HepG2 (cell line): ENCODE measurements around the gene OR6S1. TPM values are rescaled to one million over a fixed set of nuclear protein-coding genes. Genes with fewer than 3 reads are reported as not detected.

Experiments used
- CHD4 ChIP-seq: fragments of 200-600 bp; sonication (generic); IDR thresholded peaks from 2 replicates; pipeline ENCODE4 v1.7.0; 2017; ENCODE audit warnings: mild to moderate bottlenecking, low read length, borderline replicate concordance
- CREB1 ChIP-seq, 2 experiments: fragments of 450-650 bp in 1 of 2; IDR thresholded peaks; 2 replicates each; pipeline ENCODE4 v1.6.1; 2016 to 2017; ENCODE audit warnings: control low read depth in 1 of 2, mild to moderate bottlenecking in 1 of 2, missing compliant biosample characterization in 1 of 2, missing genetic modification characterization in 1 of 2
- FLYWCH1 ChIP-seq: sonication (generic); formaldehyde crosslinking; IDR thresholded peaks from 2 replicates; pipeline ENCODE4 v1.8.1; 2023; ENCODE audit warnings: mild to moderate bottlenecking, missing genetic modification reagents
- HNF1B ChIP-seq: sonication (generic); formaldehyde crosslinking; IDR thresholded peaks from 2 replicates; pipeline ENCODE4 v1.5.1; 2020; ENCODE audit warnings: mild to moderate bottlenecking, moderate library complexity, missing genetic modification reagents
- IRX3 ChIP-seq: sonication (generic); formaldehyde crosslinking; IDR thresholded peaks from 2 replicates; pipeline ENCODE4 v1.8.1; 2023; ENCODE audit warnings: mild to moderate bottlenecking, low read depth, missing genetic modification reagents, borderline replicate concordance
- KLF9 ChIP-seq: IDR thresholded peaks from 2 replicates; pipeline ENCODE4 v1.6.1; 2016; ENCODE audit warnings: low read depth
- MAZ ChIP-seq, 2 experiments: sonication (generic) in 1 of 2; formaldehyde crosslinking in 1 of 2; IDR thresholded peaks; 2 replicates each; pipeline versions ENCODE4 v1.5.0 to v1.6.1; 2012 to 2020; ENCODE audit warnings: low read depth in 2 of 2, mild to moderate bottlenecking in 2 of 2, borderline replicate concordance in 1 of 2, improper control_type of control experiment in 1 of 2, low read length in 1 of 2, missing genetic modification reagents in 1 of 2, moderate library complexity in 1 of 2
- MLLT10 ChIP-seq: sonication (generic); formaldehyde crosslinking; IDR thresholded peaks from 2 replicates; pipeline ENCODE4 v1.4.0; 2020; ENCODE audit warnings: missing genetic modification reagents
- NR2F1 ChIP-seq, 2 experiments: fragments of 450-650 bp in 1 of 2; formaldehyde crosslinking in 1 of 2; IDR thresholded peaks; 2 replicates each; pipeline versions ENCODE4 v1.5.0 to v1.6.1; 2016 to 2020; ENCODE audit warnings: mild to moderate bottlenecking in 1 of 2, missing compliant biosample characterization in 1 of 2, missing genetic modification reagents in 1 of 2, moderate library complexity in 1 of 2
- PAX8 ChIP-seq: sonication (generic); formaldehyde crosslinking; IDR thresholded peaks from 2 replicates; pipeline ENCODE4 v1.8.0; 2022; ENCODE audit warnings: mild to moderate bottlenecking, missing genetic modification reagents, borderline replicate concordance
- PLSCR1 ChIP-seq: sonication (generic); formaldehyde crosslinking; IDR thresholded peaks from 2 replicates; pipeline ENCODE4 v1.5.0; 2020; ENCODE audit warnings: missing genetic modification reagents, mild to moderate bottlenecking, borderline replicate concordance
- PRDM15 ChIP-seq: sonication (generic); formaldehyde crosslinking; IDR thresholded peaks from 2 replicates; pipeline ENCODE4 v1.4.0; 2020; ENCODE audit warnings: missing genetic modification reagents
- RFX5 ChIP-seq: IDR thresholded peaks from 2 replicates; pipeline ENCODE4 v1.6.1; 2011; ENCODE audit warnings: low read depth, low read length, improper control_type of control experiment
- TCF7 ChIP-seq: sonication (generic); IDR thresholded peaks from 2 replicates; pipeline ENCODE4 v1.6.1; 2016; ENCODE audit warnings: antibody characterized with exemption, low read depth
- TRIM22 ChIP-seq: fragments of 450-650 bp; IDR thresholded peaks from 2 replicates; pipeline ENCODE4 v1.6.1; 2017
- ZNF317 ChIP-seq: sonication (generic); formaldehyde crosslinking; IDR thresholded peaks from 2 replicates; pipeline ENCODE4 v1.5.0; 2020; ENCODE audit warnings: mild to moderate bottlenecking, missing genetic modification reagents
- ZNF33B ChIP-seq: sonication (generic); formaldehyde crosslinking; IDR thresholded peaks from 2 replicates; pipeline ENCODE4 v1.5.1; 2020; ENCODE audit warnings: mild to moderate bottlenecking, missing genetic modification reagents
- ZNF484 ChIP-seq: sonication (generic); formaldehyde crosslinking; IDR thresholded peaks from 2 replicates; pipeline ENCODE4 v1.5.1; 2020; ENCODE audit warnings: mild to moderate bottlenecking, low read depth, missing genetic modification reagents, borderline replicate concordance
- ZNF550 ChIP-seq: sonication (generic); formaldehyde crosslinking; IDR thresholded peaks from 2 replicates; pipeline ENCODE4 v1.4.0; 2020; ENCODE audit warnings: mild to moderate bottlenecking, missing genetic modification reagents, borderline replicate concordance
- ZNF672 ChIP-seq: sonication (generic); formaldehyde crosslinking; IDR thresholded peaks from 2 replicates; pipeline ENCODE4 v1.8.1; 2022; ENCODE audit warnings: missing genetic modification reagents
- polyA plus RNA-seq, 8 experiments: library from polyadenylated mRNA; depleted of rRNA in 3 of 8; stranded (reverse) in 7 of 8; unstranded in 1 of 8; fragments of >200 nt; fragmentation: Illumina TruSeq in 4 of 8; extraction: Trizol in 4 of 8; gene quantifications; 2 replicates each; pipeline versions ENCODE4 v1.2.1 to v1.2.3, GENCODE V29; 2011 to 2016; ENCODE audit warnings: low read depth in 4 of 8, missing spikeins in 1 of 8, mixed read lengths in 1 of 8; ENCODE audit not compliant: insufficient read depth in 1 of 8
- total RNA-seq, 5 experiments: library from RNA; depleted of rRNA; stranded (reverse); fragments of >200 nt; fragmentation: Illumina TruSeq; extraction: Trizol; gene quantifications; 2 replicates each; pipeline ENCODE4 v1.2.3, GENCODE V29; 2016; ENCODE audit warnings: low read depth in 1 of 5

The OR6S1 gene
- total and polyA plus RNA-seq, 2 of the 13 experiments (the other 11 are each of a cell fraction or from before 2014, with no cell fraction given), result 0.09 TPM; not detected in 1

GRCh38 chr14:20682435-20683124, 41.1 kb upstream of the OR6S1 start (continued):
- TF ChIP-seq PRDM15 (CRISPR knock-in tag), result no peak
- no peak for TF ChIP-seq TRIM22
- peak; percentile 83; the same call in 1 of the 2 replicates for TF ChIP-seq FLYWCH1 (CRISPR knock-in tag)
- TF ChIP-seq RFX5, result no peak
- TF ChIP-seq MLLT10 (CRISPR knock-in tag), result no peak
- TF ChIP-seq NR2F1 (CRISPR knock-in tag; IDR thresholded peaks at IDR 0.05), result no peak; a peak in 2 of 4 replicates
- peak; percentile 11; the same call in 1 of the 2 replicates for TF ChIP-seq TCF7
- peak; percentile 84; the same call in 1 of the 2 replicates for TF ChIP-seq ZNF317 (CRISPR knock-in tag)
- no peak for TF ChIP-seq ZNF484 (CRISPR knock-in tag)
- no peak for TF ChIP-seq PLSCR1 (CRISPR knock-in tag)
- TF ChIP-seq ZNF672 (CRISPR knock-in tag), result no peak
- TF ChIP-seq CREB1 (IDR thresholded peaks at IDR 0.05), result peak; percentile 66
- no peak for TF ChIP-seq CREB1 (CRISPR knock-in tag; IDR thresholded peaks at IDR 0.05)
- TF ChIP-seq HNF1B (CRISPR knock-in tag), result peak; percentile 89
- peak; percentile 55; the same call in 1 of the 2 replicates for TF ChIP-seq PAX8 (CRISPR knock-in tag)
- 0 out of 2 replicates have a peak, but pooled peaks have one; percentile 4 for TF ChIP-seq IRX3 (CRISPR knock-in tag)
- TF ChIP-seq CHD4, result no peak
- no peak; the same call in 1 of the 2 replicates for TF ChIP-seq MAZ (IDR thresholded peaks at IDR 0.05; ENCODE audit: borderline replicate concordance, low read depth, low read length)
- peak; percentile 76 for TF ChIP-seq MAZ (CRISPR knock-in tag; IDR thresholded peaks at IDR 0.05; ENCODE audit: low read depth)
- no peak for TF ChIP-seq KLF9 (CRISPR knock-in tag)
- no peak; the same call in 1 of the 2 replicates for TF ChIP-seq ZNF33B
- no peak for TF ChIP-seq ZNF550 (CRISPR knock-in tag)
